ENCODE data around the gene PRKG1. TPM values are rescaled to one million over a fixed set of nuclear protein-coding genes. Genes with fewer than 3 reads are reported as not detected.

PRKG1 gene
- total RNA-seq, 1 donor from 2014 or later = 17.9 TPM

DNA sequence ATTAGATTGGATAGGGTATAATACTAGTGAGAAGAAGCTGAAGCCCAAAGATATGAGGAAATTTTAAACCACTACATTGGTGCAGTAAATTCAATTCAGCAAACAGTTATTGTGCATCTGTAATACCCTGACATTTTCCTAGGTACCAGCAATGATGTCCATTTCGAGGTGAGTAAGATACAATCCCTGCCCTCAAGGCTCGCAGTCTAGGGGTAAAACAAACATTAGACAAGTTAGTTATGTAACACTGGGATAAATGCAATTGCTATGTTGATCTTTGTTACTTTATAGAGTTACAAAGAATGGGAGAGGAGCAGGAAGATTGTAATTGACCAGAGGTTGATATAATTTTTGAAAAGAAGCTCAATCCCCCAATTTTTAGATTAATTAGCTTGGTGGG, 168.1 kb downstream of the PRKG1 start:
- no peak for TF ChIP-seq CTCF (IDR thresholded peaks at IDR 0.05)
- Histone ChIP-seq H3K9me3 (no peaks in the 10 kb centered on the region), H3K4me1 (peaks cover 19% of the 10 kb centered on the region), H3K4me3 (no peak overlapping the region), H3K27me3 (no peaks in the 10 kb centered on the region), H3K27ac (no peak overlapping the region), H3K36me3 (no peaks in the 10 kb centered on the region)
- intact Hi-C loops (cut with DNase I) = no loop called here
- DNase-seq (ENCODE audit: extremely low spot score in 2 of 2) = no peak

GRCh38 chr10:51244309-51244708, 170.0 kb downstream of the PRKG1 start:
- H3K9me3 ChIP-seq = no peaks in the 10 kb centered on the region
- TF ChIP-seq CTCF (IDR thresholded peaks at IDR 0.05) (no peak), POLR2A (IDR thresholded peaks at IDR 0.05) (no peak), POLR2AphosphoS5 (IDR thresholded peaks at IDR 0.05; ENCODE audit: insufficient read depth in 1 of 2, low read depth in 1 of 2) (no peak)
- no peak for DNase-seq (ENCODE audit: extremely low spot score in 2 of 2)
- no peaks in the 10 kb centered on the region for H3K27me3 ChIP-seq
- peaks cover 19% of the 10 kb centered on the region for H3K4me1 ChIP-seq
- intact Hi-C loops (cut with DNase I) = no loop called here
- H3K36me3 ChIP-seq = no peaks in the 10 kb centered on the region
- no peak overlapping the region for H3K4me3 ChIP-seq
- no peak overlapping the region for H3K27ac ChIP-seq

- Histone ChIP-seq H3K36me3 (no peaks in the 10 kb centered on the region), H3K9me3 (no peaks in the 10 kb centered on the region), H3K27me3 (no peaks in the 10 kb centered on the region), H3K4me3 (no peak overlapping the region), H3K4me1 (peaks cover 19% of the 10 kb centered on the region), H3K27ac (no peak overlapping the region)
- DNase-seq (ENCODE audit: extremely low spot score in 2 of 2) = no peak
- TF ChIP-seq POLR2AphosphoS5 (IDR thresholded peaks at IDR 0.05; ENCODE audit: insufficient read depth in 1 of 2, low read depth in 1 of 2) (no peak), CTCF (IDR thresholded peaks at IDR 0.05) (no peak), POLR2A (IDR thresholded peaks at IDR 0.05) (no peak)
- intact Hi-C loops (cut with DNase I) = no loop called here
These were observed 170.6 kb downstream of the PRKG1 start for GRCh38 chr10:51244748-51245490.

GRCh38 chr10:51246156-51246555, 171.9 kb downstream of the PRKG1 start:
- no peak for DNase-seq (ENCODE audit: extremely low spot score in 2 of 2)
- H3K4me1 ChIP-seq = peaks cover 19% of the 10 kb centered on the region
- no peak overlapping the region for H3K27ac ChIP-seq
- no peak overlapping the region for H3K4me3 ChIP-seq
- no peak for TF ChIP-seq POLR2A (IDR thresholded peaks at IDR 0.05)
- no peak for TF ChIP-seq POLR2AphosphoS5 (IDR thresholded peaks at IDR 0.05; ENCODE audit: insufficient read depth in 1 of 2, low read depth in 1 of 2)
- intact Hi-C loops (cut with DNase I) = no loop called here
- no peaks in the 10 kb centered on the region for H3K27me3 ChIP-seq
- H3K9me3 ChIP-seq = no peaks in the 10 kb centered on the region
- no peaks in the 10 kb centered on the region for H3K36me3 ChIP-seq

DNA sequence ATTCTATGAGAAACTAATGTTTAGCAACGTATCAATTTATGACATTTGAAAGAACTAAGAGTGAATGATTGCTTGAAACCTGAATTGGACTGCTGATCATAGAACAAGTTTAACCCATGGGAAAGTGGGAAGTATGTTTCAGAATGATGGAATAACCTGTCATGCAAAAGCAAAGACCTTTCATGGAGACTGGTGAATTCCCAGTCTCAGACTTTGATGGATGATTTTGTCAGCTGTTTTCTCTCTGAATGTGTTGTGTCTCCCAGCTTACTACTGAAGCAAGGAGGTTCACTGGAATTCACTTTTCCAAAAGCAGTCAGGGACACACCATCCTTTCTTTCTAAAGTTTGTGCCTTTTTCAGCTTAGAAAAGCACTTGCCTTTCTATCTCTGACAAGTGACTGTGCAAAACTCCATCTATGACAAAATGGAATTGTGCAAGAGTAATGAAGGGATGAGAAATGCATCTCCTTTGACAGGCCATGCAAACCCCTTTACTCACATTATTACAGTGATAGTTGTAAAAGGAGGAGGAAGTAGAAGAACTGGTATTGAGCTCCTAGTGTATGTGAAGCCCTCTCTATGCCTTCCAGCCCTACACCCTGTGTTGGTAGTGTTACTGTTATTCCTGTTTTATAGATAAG, 176.1 kb downstream of the PRKG1 start:
- no peak for TF ChIP-seq POLR2AphosphoS5 (IDR thresholded peaks at IDR 0.05; ENCODE audit: insufficient read depth in 1 of 2, low read depth in 1 of 2)
- no peak for TF ChIP-seq POLR2A (IDR thresholded peaks at IDR 0.05)
- TF ChIP-seq CTCF (IDR thresholded peaks at IDR 0.05) = no peak
- intact Hi-C loops (cut with DNase I) = no loop called here
- Histone ChIP-seq H3K4me1 (peaks cover 14% of the 10 kb centered on the region), H3K27ac (no peak overlapping the region), H3K27me3 (no peaks in the 10 kb centered on the region), H3K9me3 (no peaks in the 10 kb centered on the region), H3K36me3 (no peaks in the 10 kb centered on the region), H3K4me3 (no peak overlapping the region)
- no peak for DNase-seq (ENCODE audit: extremely low spot score in 2 of 2)
